NCI-H2171 (cell line): ENCODE results near the gene GBX1.

Experiments
- DNase-seq: peaks from one replicate; lab custom pipeline; 2025; lab: John Stamatoyannopoulos, UW

The GBX1 gene

GRCh38 chr7:151193203-151193978, 25.9 kb upstream of the GBX1 start:
- no peak for DNase-seq

GRCh38 chr7:151192002-151192539, 24.6 kb upstream of the GBX1 start:
- no peak for DNase-seq

- no peak for DNase-seq
Measured at GRCh38 chr7:151191544-151191943, 24.1 kb upstream of the GBX1 start.

- no peak for DNase-seq
Measured at GRCh38 chr7:151189038-151189437, 21.5 kb upstream of the GBX1 start.

- no peak for DNase-seq
Measured at GRCh38 chr7:151188252-151188542, 20.7 kb upstream of the GBX1 start.

- no peak for DNase-seq
Measured at GRCh38 chr7:151187409-151188251, 20.1 kb upstream of the GBX1 start.

- DNase-seq: no peak
Measured at GRCh38 chr7:151186640-151187408, 19.3 kb upstream of the GBX1 start, which contains the start of gene ASB10. TSS of gene ASB10 (minus strand) at chr7:151187250. CDS start at chr7:151187130, 120 bp downstream.

GRCh38 chr7:151185762-151186639, 18.5 kb upstream of the GBX1 start:
- DNase-seq: no peak

GRCh38 chr7:151181011-151181431, 13.5 kb upstream of the GBX1 start:
- DNase-seq: no peak

- DNase-seq: no peak
Measured at GRCh38 chr7:151179946-151180345, 12.5 kb upstream of the GBX1 start.

- peak; percentile 7 for DNase-seq
Measured at GRCh38 chr7:151179287-151179860, 11.9 kb upstream of the GBX1 start.

- no peak for DNase-seq
Measured at GRCh38 chr7:151178831-151179230, 11.3 kb upstream of the GBX1 start.

- no peak for DNase-seq
Measured at GRCh38 chr7:151178236-151178635, 10.7 kb upstream of the GBX1 start.

GRCh38 chr7:151177310-151177709, 9.8 kb upstream of the GBX1 start:
- no peak for DNase-seq

- DNase-seq: no peak
Measured at GRCh38 chr7:151176401-151176800, 8.9 kb upstream of the GBX1 start.

- DNase-seq: no peak
Measured at GRCh38 chr7:151175793-151176311, 8.4 kb upstream of the GBX1 start.

- DNase-seq: no peak
Measured at GRCh38 chr7:151175047-151175792, 7.7 kb upstream of the GBX1 start.

- DNase-seq: no peak
Measured at GRCh38 chr7:151174246-151175046, 7.0 kb upstream of the GBX1 start.
